ENCODE data around the gene CCDC142. TPM values are rescaled to one million over a fixed set of nuclear protein-coding genes. Genes with fewer than 3 reads are reported as not detected.

Gene CCDC142
- total RNA-seq, 1 experiment from 2014 or later: 24.2 TPM

GRCh38 chr2:74501335-74502071 is 18.7 kb upstream of the CCDC142 start:
- no peak for ATAC-seq
- H3K27ac ChIP-seq (ENCODE audit: low read length): peak overlapping the region; percentile 98
- peaks cover 55% of the 10 kb centered on the region for H3K4me1 ChIP-seq (ENCODE audit: control insufficient read depth, insufficient read depth, low read length)
- TF ChIP-seq REST (IDR thresholded peaks at IDR 0.05; ENCODE audit: insufficient read depth in 1 of 2, low read depth in 2 of 2, low read length in 1 of 2) (peak; percentile 70 to 72; a peak in 3 of 4 replicates), POLR2AphosphoS5 (IDR thresholded peaks at IDR 0.05; ENCODE audit: low read depth, low read length) (no peak; the same call in 1 of the 2 replicates)
- no peaks in the 10 kb centered on the region for H3K27me3 ChIP-seq (ENCODE audit: control insufficient read depth, insufficient read depth, low read length)
- no peaks in the 10 kb centered on the region for H3K9me3 ChIP-seq (ENCODE audit: control insufficient read depth, insufficient read depth, low read depth, low read length)
- no TSS peak for BruUV-seq (replicated peaks)
- ChIA-PET CTCF (interaction anchor here (0.7 to 0.9 kb wide), 2 partner anchors 19 to 85 kb away, joined by 3 to 5 read pairs; partner anchors contain the start of genes CCDC142 and TTC31), POLR2A (interaction anchor here (1.5 kb wide), 1 partner anchor 43 kb away, joined by 3 read pairs; the partner anchor contains the start of gene WBP1)
- in situ Hi-C loops (cut with HindIII; ENCODE audit: low pct_unique_long_range_greater_than_20kb, low sequenced_read_pairs) (no loop called here), intact Hi-C loops (cut with micrococcal nuclease; ENCODE audit: unreplicated experiment) (loop anchor here (10.0 kb wide), 1 partner anchor 83 kb away; no protein-coding TSS in a partner anchor)
- no peaks in the 10 kb centered on the region; the same call in 1 of the 2 replicates for H3K36me3 ChIP-seq (ENCODE audit: control insufficient read depth, insufficient read depth, low read length)
- H3K4me3 ChIP-seq (ENCODE audit: low read depth in 2 of 2, low read length in 2 of 2): peak overlapping the region; percentile 86 to 94
- no peak for DNase-seq (ENCODE audit: low read depth, low spot score)

- ChIA-PET CTCF (no interaction called here), POLR2A (interaction anchor here (0.5 to 1.5 kb wide), 3 partner anchors 11 to 42 kb away, joined by 3 to 12 read pairs (median 3); partner anchors contain the start of genes TLX2 and WBP1)
- ATAC-seq (no peak), DNase-seq (ENCODE audit: low read depth, low spot score) (no peak)
- BruUV-seq (replicated peaks): no TSS peak
- Histone ChIP-seq H3K27ac (ENCODE audit: low read length) (peak overlapping the region; percentile 81), H3K4me1 (ENCODE audit: control insufficient read depth, insufficient read depth, low read length) (peaks cover 50% of the 10 kb centered on the region), H3K27me3 (ENCODE audit: control insufficient read depth, insufficient read depth, low read length) (no peaks in the 10 kb centered on the region), H3K4me3 (ENCODE audit: low read depth in 2 of 2, low read length in 2 of 2) (no peak overlapping the region), H3K9me3 (ENCODE audit: control insufficient read depth, insufficient read depth, low read depth, low read length) (no peaks in the 10 kb centered on the region), H3K36me3 (ENCODE audit: control insufficient read depth, insufficient read depth, low read length) (no peaks in the 10 kb centered on the region; the same call in 1 of the 2 replicates)
- intact Hi-C loops (cut with micrococcal nuclease; ENCODE audit: unreplicated experiment): loop anchor here (10.0 kb wide), 1 partner anchor 84 kb away; no protein-coding TSS in a partner anchor
- in situ Hi-C loops (cut with HindIII; ENCODE audit: low pct_unique_long_range_greater_than_20kb, low sequenced_read_pairs): no loop called here
- no peak for TF ChIP-seq TCF7L2 (IDR thresholded peaks at IDR 0.05; ENCODE audit: low read depth, low read length)
Measured at GRCh38 chr2:74500578-74500946, 17.8 kb upstream of the CCDC142 start.

DNA sequence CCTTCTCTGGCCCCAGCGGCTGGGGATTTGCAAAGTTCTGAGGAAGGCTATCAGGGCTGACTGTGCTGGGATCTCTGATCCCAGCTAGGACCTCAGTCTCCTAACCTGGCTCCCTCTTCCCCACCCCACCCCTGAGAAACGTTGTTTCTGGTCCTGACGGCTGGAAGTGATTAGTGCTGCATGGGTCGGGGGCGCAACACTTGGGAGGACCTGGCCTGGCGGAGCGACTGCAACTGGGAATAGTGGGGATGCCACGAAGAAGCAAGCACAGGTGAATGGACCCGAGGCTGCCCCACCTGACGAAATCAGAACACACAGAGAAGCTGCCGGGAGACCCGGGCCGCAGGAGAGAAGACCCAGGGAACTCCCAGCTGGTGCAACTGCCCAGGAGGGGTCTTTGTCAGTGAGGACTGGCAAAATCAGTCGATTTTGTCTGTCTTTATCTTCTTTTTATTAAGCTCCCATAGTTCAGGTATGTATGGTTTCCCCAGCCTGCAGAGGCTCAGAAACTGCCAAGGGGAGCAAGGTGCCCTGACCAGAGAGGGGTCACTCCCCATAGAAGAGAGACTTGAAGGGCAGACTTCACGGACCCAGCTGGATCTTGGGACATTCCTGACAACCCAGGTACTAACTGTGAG is 17.3 kb upstream of the CCDC142 start:
- TF ChIP-seq SIN3A (IDR thresholded peaks at IDR 0.05; ENCODE audit: borderline replicate concordance, insufficient read depth, low read depth, low read length): no peak
- no peak; the same call in 1 of the 2 replicates for TF ChIP-seq POLR2AphosphoS5 (IDR thresholded peaks at IDR 0.05; ENCODE audit: low read depth, low read length)
- no peak for TF ChIP-seq REST (IDR thresholded peaks at IDR 0.05; ENCODE audit: insufficient read depth in 1 of 2, low read depth in 2 of 2, low read length in 1 of 2)
- no peak for TF ChIP-seq TCF7L2 (IDR thresholded peaks at IDR 0.05; ENCODE audit: low read depth, low read length)
- TF ChIP-seq, protein P1, sequence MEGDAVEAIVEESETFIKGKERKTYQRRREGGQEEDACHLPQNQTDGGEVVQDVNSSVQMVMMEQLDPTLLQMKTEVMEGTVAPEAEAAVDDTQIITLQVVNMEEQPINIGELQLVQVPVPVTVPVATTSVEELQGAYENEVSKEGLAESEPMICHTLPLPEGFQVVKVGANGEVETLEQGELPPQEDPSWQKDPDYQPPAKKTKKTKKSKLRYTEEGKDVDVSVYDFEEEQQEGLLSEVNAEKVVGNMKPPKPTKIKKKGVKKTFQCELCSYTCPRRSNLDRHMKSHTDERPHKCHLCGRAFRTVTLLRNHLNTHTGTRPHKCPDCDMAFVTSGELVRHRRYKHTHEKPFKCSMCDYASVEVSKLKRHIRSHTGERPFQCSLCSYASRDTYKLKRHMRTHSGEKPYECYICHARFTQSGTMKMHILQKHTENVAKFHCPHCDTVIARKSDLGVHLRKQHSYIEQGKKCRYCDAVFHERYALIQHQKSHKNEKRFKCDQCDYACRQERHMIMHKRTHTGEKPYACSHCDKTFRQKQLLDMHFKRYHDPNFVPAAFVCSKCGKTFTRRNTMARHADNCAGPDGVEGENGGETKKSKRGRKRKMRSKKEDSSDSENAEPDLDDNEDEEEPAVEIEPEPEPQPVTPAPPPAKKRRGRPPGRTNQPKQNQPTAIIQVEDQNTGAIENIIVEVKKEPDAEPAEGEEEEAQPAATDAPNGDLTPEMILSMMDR (IDR thresholded peaks at IDR 0.05): no peak
- Histone ChIP-seq H3K4me3 (ENCODE audit: low read depth in 2 of 2, low read length in 2 of 2) (peak overlapping the region; percentile 43 to 65), H3K4me1 (ENCODE audit: control insufficient read depth, insufficient read depth, low read length) (peaks cover 45% of the 10 kb centered on the region), H3K36me3 (ENCODE audit: control insufficient read depth, insufficient read depth, low read length) (no peaks in the 10 kb centered on the region; the same call in 1 of the 2 replicates), H3K9me3 (ENCODE audit: control insufficient read depth, insufficient read depth, low read depth, low read length) (no peaks in the 10 kb centered on the region), H3K27ac (ENCODE audit: low read length) (peak overlapping the region; percentile 81), H3K27me3 (ENCODE audit: control insufficient read depth, insufficient read depth, low read length) (no peaks in the 10 kb centered on the region)
- ChIA-PET POLR2A (interaction anchor here (0.5 to 1.5 kb wide), 3 partner anchors 11 to 42 kb away, joined by 3 to 12 read pairs (median 3); partner anchors contain the start of genes TLX2 and WBP1), CTCF (interaction anchor here (0.6 kb wide), 1 partner anchor 48 kb away, joined by 3 read pairs; no protein-coding TSS in a partner anchor)
- BruUV-seq (replicated peaks): no TSS peak
- in situ Hi-C loops (cut with HindIII; ENCODE audit: low pct_unique_long_range_greater_than_20kb, low sequenced_read_pairs) (no loop called here), intact Hi-C loops (cut with micrococcal nuclease; ENCODE audit: unreplicated experiment) (loop anchor here (10.0 kb wide), 1 partner anchor 85 kb away; no protein-coding TSS in a partner anchor)
- no peak for ATAC-seq
- no peak for DNase-seq (ENCODE audit: low read depth, low spot score)
